Hematopoietic multipotent progenitor cell treated with erythropoietin and hydrocortisone succinate and interleukin-3 and kit ligand, for 15 days (in vitro differentiated cells): ENCODE results near the gene CALM1.
"Not testable (repeated sequence)": the region's sequence is repeated elsewhere in the genome, so short reads cannot be mapped to it uniquely, and the experiment has no call there.

Experiments
- DNase-seq: peaks from one replicate; pipeline ENCODE4 v3.0.0-alpha.2; 2015; ENCODE audit warnings: low spot score

The CALM1 gene

DNA sequence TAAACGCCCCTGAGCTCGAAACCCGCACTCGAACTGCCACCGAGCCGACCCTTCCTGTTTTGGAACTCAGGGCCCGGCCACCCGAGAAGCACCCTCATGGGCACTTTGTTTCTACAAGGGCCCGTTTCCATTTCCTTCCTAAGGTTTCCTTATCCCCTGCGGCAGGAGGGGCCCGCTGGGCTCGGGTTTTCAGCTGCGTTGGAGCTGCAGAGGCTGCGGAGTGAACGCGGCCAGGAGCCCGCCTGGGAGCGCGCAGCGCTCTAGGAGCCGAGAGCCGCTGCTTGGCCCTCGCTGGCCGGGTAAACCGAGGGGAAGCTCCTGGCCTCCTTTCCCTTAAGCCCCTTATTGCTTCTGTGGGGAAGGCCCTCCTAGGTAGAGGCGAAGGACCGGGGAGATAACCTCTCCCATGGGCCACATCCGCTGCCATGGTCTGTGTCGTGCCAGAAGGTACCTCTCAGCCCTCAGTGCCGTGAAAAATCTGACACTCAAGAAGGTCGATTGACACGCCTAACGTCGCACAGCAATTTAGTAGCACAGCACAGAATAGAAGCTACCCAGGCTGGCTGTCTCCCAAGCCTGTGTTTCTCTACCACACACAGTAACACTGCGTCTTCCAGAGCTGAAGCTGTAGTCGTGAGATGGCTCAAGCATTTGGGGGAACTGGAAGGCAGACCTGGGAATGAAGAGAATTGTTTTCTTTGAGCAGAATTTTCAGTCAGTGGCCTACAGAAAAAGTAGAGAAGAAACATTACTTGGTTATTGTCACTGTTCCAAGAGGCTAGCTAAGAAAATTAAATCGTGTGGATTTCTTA, 12.9 kb upstream of the CALM1 start:
- peak; percentile 62 for DNase-seq

DNA sequence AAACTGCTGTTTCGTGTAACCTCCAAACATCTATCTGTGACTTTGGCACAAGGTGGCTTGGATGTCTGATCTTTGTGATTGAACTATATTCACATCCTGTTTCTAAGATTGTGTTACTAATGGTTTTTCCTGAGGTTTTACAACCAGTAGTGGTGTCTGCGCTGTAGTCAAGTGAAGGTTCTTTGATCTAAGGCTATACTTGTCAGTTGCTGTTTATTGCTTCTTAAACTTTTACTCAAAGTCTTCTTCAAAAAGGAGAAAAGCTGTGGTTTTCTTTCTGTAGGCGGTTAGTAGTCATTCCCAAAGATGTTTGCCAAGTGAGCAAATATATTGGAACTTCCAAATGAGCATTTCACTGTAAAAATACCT, 12.3 kb upstream of the CALM1 start:
- DNase-seq, result no peak

DNA sequence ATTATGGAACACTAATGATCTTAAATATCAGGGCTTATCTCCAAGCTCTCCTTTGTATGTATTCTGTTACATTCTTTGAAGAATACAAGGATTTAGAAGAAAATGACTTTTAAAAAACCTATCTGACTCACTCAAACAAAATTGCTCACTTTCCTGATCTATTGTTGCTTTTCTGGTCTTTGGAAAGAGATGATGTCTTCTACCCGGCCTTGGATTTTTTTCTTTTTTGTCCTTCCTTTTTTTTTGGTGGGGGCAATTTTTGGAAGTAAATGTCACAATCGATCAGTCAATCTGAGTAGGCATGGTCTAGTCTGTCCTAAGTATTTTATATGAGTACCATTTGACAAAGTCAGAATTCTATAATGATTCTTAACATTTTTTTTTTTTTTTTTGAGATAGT, 10.5 kb upstream of the CALM1 start:
- DNase-seq, result no peak

DNA sequence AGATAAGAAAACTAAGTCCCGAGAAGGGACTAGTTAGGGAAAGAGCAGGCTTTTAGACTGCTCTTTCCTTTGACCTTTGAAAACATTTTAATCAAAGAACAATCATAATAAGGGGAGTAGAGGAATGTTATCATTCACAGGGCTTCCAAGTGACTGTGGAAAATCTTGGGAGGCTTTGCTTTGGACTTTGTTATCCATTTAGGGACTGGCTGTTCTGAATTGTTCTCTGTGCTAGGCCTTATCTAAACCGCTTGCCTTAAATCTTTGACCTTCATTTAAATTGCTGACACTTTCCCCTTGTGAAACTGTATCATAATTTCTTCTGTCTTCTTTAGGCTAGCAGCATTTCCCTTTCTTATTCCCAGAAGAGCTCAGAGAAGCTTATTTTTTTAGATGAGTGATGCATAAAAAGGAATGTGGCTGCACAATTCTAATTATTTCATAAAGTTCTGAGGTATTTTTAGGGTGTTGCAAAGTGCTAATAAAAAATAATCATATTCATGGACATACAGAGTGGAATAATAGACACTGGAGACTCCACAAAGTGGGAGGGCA, 9.5 kb upstream of the CALM1 start:
- no peak for DNase-seq

DNA sequence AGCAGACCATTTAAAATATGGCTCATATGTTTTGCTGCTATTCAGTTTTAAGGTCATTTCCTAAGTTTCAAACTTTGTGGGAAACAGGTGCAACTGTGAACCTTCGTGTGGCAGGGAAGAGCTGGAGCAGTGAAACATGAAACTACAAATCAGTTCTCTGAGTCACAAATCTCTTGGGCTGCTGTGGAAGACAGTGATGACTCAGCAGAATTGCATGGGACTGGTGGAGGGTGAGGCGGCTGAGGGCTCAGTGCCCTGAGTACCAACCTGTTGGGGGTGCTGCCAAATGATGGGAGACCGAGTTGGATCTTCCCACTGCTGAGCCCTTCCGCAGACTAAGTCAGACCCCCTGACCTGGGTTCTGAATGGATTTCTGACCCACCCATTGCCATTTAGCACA, 8.4 kb upstream of the CALM1 start:
- DNase-seq, result peak; percentile 66

DNA sequence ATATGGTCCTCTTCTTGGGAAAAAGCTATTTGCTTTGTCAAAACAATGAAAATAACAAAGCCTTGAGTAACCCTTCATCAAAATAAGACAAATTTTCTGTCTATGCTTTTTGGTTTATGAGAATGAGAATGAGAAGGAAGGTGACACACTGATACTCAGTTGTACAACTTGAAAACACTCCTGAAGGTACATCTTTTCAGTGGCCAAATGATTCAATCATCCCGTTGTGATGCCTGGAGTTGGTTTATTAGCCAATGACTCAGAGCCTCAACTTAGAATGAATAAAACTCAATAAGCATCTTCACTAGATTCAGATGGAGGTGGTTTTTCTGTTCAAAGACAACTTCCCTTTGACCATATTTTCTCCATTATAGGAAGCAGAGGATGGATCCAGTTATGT, 7.8 kb upstream of the CALM1 start:
- no peak for DNase-seq

DNA sequence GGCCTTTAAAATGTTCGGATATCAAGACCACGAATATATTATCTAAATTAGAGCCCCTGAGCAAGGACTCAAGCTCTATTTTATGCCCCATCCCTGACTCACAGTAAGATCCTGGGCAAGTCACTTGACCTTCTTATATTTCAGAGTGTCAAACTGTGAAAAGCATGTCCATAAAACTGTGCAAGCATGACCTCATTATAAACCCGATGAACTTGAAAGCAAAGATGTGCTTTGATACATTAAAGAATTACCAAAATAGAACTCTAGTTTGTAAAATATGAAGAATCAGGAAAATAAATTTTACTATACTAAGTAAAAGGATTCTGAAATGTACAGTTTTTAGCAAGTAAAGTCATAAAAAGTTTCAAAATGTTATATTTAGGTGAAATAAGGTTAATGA, 2.9 kb upstream of the CALM1 start:
- DNase-seq, result no peak

DNA sequence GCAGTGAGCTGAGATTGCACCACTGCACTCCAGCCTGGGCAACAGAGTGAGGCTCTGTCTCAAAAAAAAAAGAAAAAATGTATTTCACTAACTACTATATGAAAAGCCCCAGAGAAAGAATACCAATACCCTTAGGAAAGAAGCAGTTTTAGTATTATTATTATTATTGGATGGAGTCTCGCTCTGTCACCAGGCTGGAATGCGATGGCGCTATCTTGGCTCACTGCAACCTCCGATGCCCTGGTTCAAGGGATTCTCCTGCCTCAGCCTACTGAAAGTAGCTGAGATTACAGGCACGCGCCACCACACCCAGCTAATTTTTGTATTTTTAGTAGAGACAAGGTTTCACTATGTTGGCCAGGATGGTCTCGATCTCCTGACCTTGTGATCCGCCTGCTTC, 2.0 kb upstream of the CALM1 start:
- DNase-seq, result not testable (repeated sequence)

DNA sequence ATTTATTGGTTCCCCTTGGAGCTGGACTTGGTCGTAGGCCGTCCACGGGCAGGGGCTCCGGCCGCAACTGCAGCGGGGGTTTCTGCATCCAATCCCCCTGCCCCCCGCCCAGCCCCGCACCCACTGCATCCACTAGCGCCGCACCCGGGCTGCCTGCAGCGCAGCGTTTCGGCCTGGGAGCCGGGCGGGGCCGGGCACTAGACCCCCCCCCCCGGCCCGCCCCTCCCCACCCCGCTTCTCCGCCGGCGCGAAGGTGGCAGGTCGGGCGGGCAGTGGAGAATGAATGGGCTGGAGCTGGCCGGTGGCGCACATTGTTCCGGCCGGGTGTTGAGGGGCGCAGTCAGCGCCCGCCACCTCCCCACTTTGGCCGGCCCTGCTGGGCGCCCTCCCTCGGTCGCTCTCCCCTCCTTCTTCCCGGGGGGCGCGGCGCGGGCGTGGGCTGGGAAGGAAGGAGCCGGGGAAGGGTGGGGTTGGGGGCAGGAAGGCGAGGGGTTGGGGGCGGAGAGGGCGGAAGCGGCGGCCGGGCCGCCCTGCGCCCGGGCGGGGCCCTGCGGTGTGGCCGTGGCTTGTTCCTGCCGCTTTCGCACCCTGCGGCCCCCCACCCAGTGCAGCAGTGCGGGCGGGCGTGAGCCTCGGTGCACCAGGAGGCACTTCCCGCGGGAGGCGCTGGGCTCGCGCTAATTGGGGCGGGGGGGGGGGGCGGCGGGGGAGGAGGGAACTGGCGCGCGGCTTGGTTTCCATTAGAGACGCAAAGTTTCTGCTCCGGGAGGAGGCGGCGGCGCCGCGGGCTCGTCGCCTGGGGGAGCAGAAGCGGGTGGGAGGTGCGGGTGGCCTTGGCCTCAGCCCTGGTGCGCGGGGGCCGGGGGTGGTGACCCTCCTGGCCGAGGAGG, 841 bp downstream of the CALM1 start:
- no peak for DNase-seq

DNA sequence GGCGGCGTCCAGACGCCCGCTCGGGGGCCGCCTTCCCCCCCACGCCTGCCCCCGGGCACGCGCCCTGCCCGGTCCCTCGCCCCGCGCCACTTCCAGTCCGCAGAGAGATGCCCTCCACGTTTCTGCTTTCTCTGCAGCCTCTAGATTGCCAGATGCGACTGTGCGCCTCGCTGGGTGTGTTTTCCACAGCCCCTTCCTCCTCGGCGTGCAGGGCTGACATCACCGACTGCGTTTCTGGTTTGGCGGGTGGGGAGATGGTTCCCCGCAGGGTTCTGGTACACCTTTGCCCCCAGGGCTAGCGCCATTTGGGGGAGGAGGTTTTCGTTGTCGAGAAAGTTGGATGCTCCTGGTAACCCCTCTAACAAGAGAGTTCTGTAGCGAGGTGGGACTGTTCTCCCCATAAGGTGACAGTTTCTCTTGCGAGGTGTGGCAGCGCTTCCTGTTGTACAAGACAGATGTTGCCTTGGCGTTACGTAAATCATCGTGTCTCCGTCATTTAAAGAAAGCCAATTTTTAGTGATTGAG, 1.5 kb downstream of the CALM1 start:
- no peak for DNase-seq

DNA sequence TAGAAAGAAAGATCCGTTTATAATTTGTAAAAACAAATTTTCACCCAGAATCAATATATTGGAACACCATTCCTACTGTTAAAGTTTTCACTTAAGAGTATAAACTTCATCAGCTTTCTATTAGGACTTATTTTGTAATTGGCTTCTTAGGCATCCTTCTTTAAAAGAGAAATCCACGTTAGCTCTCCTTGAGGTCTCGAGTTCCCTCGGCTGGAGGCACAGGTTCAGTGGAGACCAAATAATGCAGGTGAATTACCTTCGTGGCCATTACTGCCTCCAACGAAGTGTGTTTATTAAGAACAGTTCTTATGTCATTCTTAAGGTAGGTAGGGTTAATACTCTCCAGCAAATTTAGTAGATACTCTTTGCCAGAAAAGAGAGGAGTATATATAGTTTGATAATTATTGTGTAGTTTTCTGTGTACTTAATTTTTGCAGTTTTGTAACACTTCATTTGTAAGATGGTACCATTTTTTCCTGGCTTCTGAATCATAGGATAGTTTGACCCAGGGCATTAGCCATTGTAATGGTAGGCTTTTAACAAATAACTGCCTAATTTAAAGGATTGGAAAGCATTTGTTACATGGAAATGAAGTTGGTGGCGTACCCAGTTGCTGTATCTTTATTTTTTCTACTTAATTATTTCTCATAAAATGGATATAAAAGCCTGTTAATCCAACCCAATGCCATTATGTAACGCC, 2.2 kb downstream of the CALM1 start:
- DNase-seq, result no peak

DNA sequence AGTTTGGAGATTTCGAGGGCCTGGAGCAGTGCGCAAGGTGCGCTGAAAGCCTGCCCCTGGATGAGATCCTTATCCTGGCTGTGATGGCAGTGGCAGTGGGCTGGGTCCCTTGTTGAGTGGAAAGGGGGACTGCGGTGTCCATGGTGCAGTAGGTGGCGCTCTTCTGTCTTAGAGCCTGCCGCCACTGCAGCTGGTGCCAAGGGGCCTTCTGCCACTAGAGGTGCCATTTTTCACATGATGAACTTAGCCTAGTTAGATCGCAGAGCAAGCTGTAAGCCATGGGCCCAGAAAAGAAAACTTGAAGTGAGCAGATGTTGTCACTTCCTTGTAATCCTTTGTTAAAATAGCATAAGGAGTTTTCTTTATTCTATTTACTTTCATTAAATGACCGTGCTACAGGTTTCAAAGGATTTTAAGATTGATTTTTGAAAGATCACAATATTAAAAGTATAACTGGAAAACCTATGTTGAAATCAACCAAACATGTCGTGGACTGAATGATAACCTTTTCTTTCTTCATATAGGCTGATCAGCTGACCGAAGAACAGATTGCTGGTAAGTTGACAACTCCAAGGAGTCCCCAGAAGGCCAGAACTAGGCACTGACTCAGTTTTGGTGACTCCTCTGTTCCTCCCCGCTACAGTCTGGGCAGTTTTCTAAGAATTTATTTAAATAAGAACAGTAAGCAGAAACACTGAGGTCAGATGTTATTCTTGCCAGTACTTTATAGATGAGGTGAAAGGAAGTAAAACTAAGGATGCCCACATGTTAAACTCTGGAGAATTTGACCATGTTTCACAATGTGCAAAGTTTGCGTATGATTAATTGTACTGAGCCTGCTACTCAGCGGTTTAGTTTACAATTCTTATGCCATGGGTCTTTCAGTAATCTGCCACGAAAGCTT, 3.0 kb downstream of the CALM1 start:
- peak; percentile 92 for DNase-seq

DNA sequence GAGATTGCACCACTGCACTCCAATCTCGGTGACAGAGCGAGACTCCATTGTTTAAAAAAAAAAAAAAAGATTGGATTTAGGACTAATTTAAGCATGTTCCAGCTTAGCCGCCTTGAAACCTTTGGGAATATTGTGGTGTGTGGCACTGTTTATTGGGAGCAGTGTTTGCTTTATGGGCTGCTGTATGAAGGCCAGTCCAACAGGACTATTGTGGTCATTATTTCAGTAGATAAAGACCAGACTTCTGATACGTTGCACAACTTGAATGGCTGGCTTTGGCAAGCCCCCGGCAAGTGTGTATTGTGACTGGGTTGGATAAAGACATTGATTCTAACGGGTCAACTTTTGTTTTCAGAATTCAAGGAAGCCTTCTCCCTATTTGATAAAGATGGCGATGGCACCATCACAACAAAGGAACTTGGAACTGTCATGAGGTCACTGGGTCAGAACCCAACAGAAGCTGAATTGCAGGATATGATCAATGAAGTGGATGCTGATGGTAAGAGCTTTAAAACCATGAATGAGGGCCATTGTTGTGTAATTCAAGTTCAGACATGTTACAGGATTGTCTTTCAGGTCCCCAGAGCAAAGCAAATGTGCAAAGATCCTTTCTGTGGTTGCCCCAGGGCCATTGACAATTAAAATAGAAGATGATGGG, 4.2 kb downstream of the CALM1 start:
- DNase-seq, result no peak

DNA sequence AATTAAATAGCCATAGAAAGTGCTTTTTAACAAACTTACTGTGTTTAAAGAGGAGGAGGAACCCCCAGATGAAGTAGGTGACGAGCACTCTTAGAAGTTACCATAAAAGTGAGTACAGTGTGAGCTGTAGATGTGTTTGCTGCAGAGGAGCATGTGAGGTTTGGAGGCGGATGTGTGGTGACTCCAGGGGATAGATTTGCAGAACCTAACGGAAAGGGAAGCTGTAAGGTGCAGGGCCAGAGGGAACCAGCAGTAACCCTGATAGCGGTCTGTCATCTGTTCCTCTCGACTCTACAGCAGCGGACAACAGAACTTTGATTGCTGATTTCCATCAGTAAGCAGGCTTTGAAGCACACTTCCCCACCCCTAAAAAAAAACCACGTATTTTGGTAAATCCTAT, 5.2 kb downstream of the CALM1 start:
- no peak for DNase-seq

DNA sequence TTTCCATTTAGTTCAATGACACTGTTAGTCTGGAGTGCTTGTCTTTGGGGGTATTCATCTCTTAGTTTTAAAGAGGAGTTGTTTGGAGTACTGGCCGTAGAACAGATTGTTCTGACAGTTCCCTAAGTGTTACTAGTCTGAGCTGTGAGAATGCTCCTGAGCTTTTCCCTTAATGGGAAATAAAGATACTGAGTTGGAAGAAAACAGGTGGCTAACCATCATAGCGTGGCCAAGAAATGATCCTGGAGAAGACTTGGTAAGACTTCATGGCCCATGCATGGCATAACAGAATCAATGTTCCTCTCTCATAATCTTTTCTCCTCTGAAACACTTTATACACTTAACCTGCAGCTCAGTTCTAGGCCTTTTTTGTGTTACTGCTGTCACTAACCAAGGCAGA, 6.2 kb downstream of the CALM1 start:
- DNase-seq, result no peak

DNA sequence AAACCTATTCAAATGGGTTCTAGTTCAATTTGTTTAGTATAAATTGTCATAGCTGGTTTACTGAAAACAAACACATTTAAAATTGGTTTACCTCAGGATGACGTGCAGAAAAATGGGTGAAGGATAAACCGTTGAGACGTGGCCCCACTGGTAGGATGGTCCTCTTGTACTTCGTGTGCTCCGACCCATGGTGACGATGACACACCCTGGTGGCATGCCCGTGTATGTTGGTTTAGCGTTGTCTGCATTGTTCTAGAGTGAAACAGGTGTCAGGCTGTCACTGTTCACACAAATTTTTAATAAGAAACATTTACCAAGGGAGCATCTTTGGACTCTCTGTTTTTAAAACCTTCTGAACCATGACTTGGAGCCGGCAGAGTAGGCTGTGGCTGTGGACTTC, 8.3 kb downstream of the CALM1 start:
- no peak for DNase-seq

DNA sequence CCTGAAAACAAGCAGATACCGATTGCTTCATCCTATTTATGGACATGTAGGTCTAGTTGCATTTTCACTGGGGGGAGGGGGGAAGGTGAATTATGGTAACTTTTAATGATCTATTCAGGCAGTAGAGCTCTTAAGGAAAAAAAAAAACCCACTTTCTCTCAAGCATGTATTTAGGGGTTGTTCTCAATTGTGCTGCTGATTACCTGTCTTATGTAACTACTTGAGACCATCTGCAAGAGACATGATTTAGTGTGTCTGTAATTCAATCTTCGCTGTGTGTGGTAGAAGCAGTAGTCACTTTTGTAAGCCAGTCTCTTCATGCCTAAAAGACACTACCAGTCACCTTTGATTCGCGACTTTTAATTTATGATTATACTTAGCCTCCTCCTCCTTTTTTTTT, 8.9 kb downstream of the CALM1 start:
- DNase-seq, result no peak

DNA sequence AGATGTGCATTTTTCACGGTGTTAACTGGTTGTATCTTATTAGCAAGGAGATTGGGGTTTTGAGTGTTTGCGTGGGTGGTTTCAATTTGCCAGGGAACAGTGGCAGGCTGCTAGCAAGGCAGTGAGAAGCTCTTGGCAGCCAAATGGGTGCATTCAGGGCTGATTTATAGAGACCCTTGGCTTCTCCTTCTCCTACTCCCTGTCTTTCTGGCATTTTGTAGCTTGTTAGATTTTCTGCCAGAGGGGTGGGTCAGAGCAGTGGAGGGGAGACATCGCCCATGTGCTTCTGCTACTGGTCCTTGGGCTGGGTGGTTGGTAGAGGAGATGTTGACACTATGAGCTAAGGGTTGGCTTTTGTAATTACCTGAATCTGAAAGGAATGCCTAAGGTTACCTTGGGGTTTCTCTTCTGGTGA, 9.6 kb downstream of the CALM1 start:
- DNase-seq, result no peak

DNA sequence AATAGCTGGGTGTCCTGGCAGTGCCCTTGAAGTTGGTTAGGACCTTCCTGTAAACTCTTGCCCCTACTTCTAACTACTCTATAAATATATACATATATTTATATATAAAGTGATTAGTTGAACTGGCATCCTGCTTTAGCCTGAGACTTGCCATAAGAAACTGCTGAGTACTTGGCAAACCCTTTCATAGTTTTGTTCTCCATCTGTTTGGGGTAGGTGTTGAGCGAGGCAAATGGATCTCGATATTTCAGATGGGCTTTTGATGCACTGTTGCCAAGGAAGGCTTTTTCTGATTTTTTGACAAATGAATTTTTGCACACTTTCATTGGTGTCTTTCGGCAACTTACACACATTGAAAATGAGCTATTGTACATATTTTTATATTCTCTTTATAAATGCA, 10.4 kb downstream of the CALM1 start:
- DNase-seq, result no peak

DNA sequence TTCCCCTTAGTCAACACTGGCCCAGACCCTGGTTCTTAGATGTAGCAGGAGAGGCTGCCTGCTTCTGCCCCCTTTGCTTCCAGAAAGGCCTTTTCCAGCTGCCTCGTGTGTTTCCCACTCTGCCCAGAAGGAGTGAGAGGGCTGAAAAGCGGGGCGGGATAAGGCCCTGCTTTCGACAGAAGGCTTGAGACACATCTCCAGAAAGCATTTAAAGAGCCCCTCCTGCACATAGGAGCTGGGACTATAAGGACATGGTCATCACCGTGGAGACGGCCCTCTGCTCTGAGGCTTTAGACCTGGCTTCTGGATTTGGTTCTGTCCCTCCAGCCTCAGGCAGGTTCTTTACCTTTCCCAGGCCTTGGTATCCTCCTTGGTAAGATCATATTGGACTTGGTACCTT, 11.9 kb downstream of the CALM1 start:
- DNase-seq, result no peak
